Tibial nerve (tissue), 4 donors: ENCODE data around the gene MKI67.

Source experiments
- CTCF ChIP-seq, 5 experiments: fragments of 200-600 bp in 3 of 5; fragments of 450-650 bp in 2 of 5; sonication (generic) in 3 of 5; IDR thresholded peaks; one replicate each; pipeline ENCODE4 v1.5.1; 2016 to 2019; ENCODE audit warnings: antibody characterized with exemption in 5 of 5, mild to moderate bottlenecking in 3 of 5, moderate library complexity in 2 of 5
- EP300 ChIP-seq, 2 donors: sonication (generic); formaldehyde crosslinking; IDR thresholded peaks; one replicate each; pipeline ENCODE4 v1.6.1; 2017; ENCODE audit warnings: antibody characterized with exemption in 2 of 2, mild to moderate bottlenecking in 1 of 2
- POLR2A ChIP-seq, 2 donors: fragments of 450-650 bp; IDR thresholded peaks; one replicate each; pipeline ENCODE4 v1.6.1; 2017; ENCODE audit warnings: antibody characterized with exemption in 2 of 2, mild to moderate bottlenecking in 2 of 2, moderate library complexity in 2 of 2

DNA sequence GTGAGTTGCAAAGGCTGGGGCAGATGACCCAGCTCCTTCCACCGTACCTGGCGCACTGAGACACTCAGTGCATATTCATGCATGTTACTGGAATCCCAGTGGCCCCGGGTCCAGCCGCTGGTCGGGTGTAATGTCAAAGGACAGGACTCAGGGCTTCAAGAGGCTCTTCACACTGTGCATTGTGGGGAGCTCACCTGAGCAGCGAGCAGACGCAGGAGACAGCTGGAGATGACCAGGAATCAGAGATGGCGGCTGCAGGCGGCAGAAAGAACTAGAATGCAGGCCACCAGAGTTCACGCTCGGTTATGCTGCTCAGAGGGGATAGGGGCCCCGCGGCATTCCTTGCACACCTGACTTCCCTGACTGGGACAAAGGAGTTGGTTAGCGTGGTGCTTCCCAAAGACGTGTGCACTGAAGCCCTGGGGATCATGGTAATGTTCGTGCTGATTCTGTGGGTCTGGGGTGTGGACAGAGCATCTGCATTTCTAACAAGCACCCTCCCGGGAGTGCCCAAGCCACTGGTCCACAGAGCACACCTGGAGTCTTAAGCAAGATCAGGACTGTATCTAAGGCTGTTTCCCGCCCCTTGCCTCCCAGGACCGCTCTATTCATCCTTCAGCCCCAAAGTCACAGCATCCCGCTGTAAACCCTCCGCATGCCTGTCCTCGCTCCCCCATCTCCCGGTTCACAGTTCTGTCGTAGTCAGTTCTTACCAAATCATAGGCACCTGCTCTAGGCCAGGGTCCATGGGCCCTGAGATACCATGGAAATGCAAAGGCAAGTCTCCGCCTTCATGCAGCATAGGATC is 71.0 kb downstream of the MKI67 start:
- TF ChIP-seq CTCF (IDR thresholded peaks at IDR 0.05), result no peak
- no peak for TF ChIP-seq EP300 (IDR thresholded peaks at IDR 0.05)
- no peak for TF ChIP-seq POLR2A (IDR thresholded peaks at IDR 0.05)
